DND-41 (cell line): ENCODE measurements around the gene SFSWAP.

Source experiments
- CTCF ChIP-seq: IDR thresholded peaks from 2 replicates; pipeline ENCODE4 v1.5.1; 2012; ENCODE audit warnings: borderline replicate concordance, low read length, moderate library complexity, mild to moderate bottlenecking; ENCODE audit not compliant: poor library complexity, severe bottlenecking; ENCODE audit errors: extremely low read depth
- EZH2 ChIP-seq: IDR thresholded peaks from 3 replicates; pipeline ENCODE4 v1.6.1; 2012; ENCODE audit warnings: borderline replicate concordance, low read depth, mild to moderate bottlenecking, moderate library complexity, low read length, inconsistent platforms; ENCODE audit not compliant: severe bottlenecking

DNA sequence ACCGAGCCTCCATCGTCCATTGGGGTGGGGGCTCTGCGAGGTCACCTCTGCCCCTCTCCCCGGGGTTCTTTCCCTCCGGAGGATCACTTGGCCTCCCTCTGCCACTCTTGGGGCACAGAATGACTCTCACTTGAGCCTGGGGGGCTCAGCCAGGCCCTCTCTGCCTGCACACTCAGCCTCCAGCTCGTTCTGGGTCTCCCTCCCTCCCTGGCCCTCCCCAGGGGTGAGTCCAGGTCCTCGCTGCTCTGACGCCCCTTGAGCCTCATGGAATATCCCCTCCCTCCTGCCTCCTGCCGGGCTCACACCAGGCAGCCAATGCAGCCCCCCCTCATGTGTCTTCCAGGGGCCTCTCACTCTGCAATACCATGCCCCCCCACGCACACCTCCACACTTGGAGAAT, 17.7 kb upstream of the SFSWAP start:
- no peak for TF ChIP-seq CTCF
- no peak for TF ChIP-seq EZH2
